ENCODE data around the gene AIFM2. TPM values are rescaled to one million over a fixed set of nuclear protein-coding genes. Genes with fewer than 3 reads are reported as not detected.
A peak's percentile ranks its signal among the peaks of the same experiment; 100 is the strongest.

AIFM2 gene
- polyA plus RNA-seq, 3 donors, result 0.28 to 2.1 (median 0.41) TPM

- 100% methylated on average over 2 of the region's 8 CpGs for WGBS (ENCODE audit: insufficient coverage)
- no peak overlapping the region for H3K4me3 Mint-ChIP-seq
- peaks cover 0 to 12% of the 10 kb centered on the region in 2 donors for H3K36me3 ChIP-seq (replicated peaks in 1 of 2; ENCODE audit: control insufficient read depth in 1 of 2, insufficient read depth in 2 of 2, low read length in 2 of 2)
- peaks cover 13% of the 10 kb centered on the region for H3K4me1 Mint-ChIP-seq
- no peak overlapping the region for H2AFZ ChIP-seq (ENCODE audit: insufficient read depth, low read depth, low read length, poor library complexity, severe bottlenecking)
- TF ChIP-seq CTCF (IDR thresholded peaks at IDR 0.05), result no peak
- intact Hi-C loops (cut with micrococcal nuclease), result no loop called here
- H3K9me3 ChIP-seq (replicated peaks in 1 of 2; ENCODE audit: control insufficient read depth in 1 of 2, insufficient read depth in 1 of 2, low read length in 2 of 2), result no peaks in the 10 kb centered on the region
- H3K79me2 ChIP-seq (ENCODE audit: insufficient read depth, low read length), result no peaks in the 10 kb centered on the region
- no peak overlapping the region for H3K27ac Mint-ChIP-seq
- H3K27me3 Mint-ChIP-seq (ENCODE audit: low read depth in 3 of 3), result peaks cover 0 to 4% (median 1%) of the 10 kb centered on the region in 3 donors
- H3K4me2 ChIP-seq (replicated peaks; ENCODE audit: extremely low read depth, low read length, poor library complexity, severe bottlenecking), result no peak overlapping the region
- H3K4me3 ChIP-seq (replicated peaks in 1 of 3; ENCODE audit: low read depth in 2 of 3, low read length in 3 of 3), result no peak overlapping the region
- no peak overlapping the region for H3K9ac ChIP-seq (ENCODE audit: insufficient read depth, low read length, poor library complexity, severe bottlenecking)
- H3K4me1 ChIP-seq (ENCODE audit: control insufficient read depth in 1 of 2, insufficient read depth in 2 of 2, low read length in 2 of 2), result no peaks in the 10 kb centered on the region
- DNase-seq, result no peak
- H3K27me3 ChIP-seq (ENCODE audit: control insufficient read depth in 2 of 2, insufficient read depth in 2 of 2, low read length in 2 of 2), result no peaks in the 10 kb centered on the region
- no peaks in the 10 kb centered on the region for H3K9me3 Mint-ChIP-seq
- H3K36me3 Mint-ChIP-seq, result peaks cover 4 to 10% of the 10 kb centered on the region in 2 donors
- H3K27ac ChIP-seq (ENCODE audit: low read depth in 1 of 2, low read length in 2 of 2), result no peak overlapping the region
- no peaks in the 10 kb centered on the region for H4K20me1 ChIP-seq (ENCODE audit: insufficient read depth, low read length)
These were observed 42.6 kb downstream of the AIFM2 start for GRCh38 chr10:70090013-70090412.

GRCh38 chr10:70088308-70088698 lies 44.3 kb downstream of the AIFM2 start:
- no peak overlapping the region for H3K4me3 Mint-ChIP-seq
- intact Hi-C loops (cut with micrococcal nuclease), result no loop called here
- TF ChIP-seq CTCF (IDR thresholded peaks at IDR 0.05), result no peak

More at GRCh38 chr10:70088308-70088698, 44.3 kb downstream of the AIFM2 start:
- Histone ChIP-seq H3K9ac (ENCODE audit: insufficient read depth, low read length, poor library complexity, severe bottlenecking) (no peak overlapping the region), H3K4me2 (replicated peaks; ENCODE audit: extremely low read depth, low read length, poor library complexity, severe bottlenecking) (no peak overlapping the region), H4K20me1 (ENCODE audit: insufficient read depth, low read length) (no peaks in the 10 kb centered on the region), H3K4me3 (replicated peaks in 1 of 3; ENCODE audit: low read depth in 2 of 3, low read length in 3 of 3) (no peak overlapping the region), H3K27me3 (ENCODE audit: control insufficient read depth in 2 of 2, insufficient read depth in 2 of 2, low read length in 2 of 2) (no peaks in the 10 kb centered on the region), H2AFZ (ENCODE audit: insufficient read depth, low read depth, low read length, poor library complexity, severe bottlenecking) (no peak overlapping the region), H3K79me2 (ENCODE audit: insufficient read depth, low read length) (no peaks in the 10 kb centered on the region), H3K36me3 (replicated peaks in 1 of 2; ENCODE audit: control insufficient read depth in 1 of 2, insufficient read depth in 2 of 2, low read length in 2 of 2) (peaks cover 0 to 2% of the 10 kb centered on the region in 2 donors), H3K9me3 (replicated peaks in 1 of 2; ENCODE audit: control insufficient read depth in 1 of 2, insufficient read depth in 1 of 2, low read length in 2 of 2) (no peaks in the 10 kb centered on the region), H3K4me1 (ENCODE audit: control insufficient read depth in 1 of 2, insufficient read depth in 2 of 2, low read length in 2 of 2) (no peaks in the 10 kb centered on the region), H3K27ac (ENCODE audit: low read depth in 1 of 2, low read length in 2 of 2) (no peak overlapping the region)
- peaks cover 0 to 3% (median 0%) of the 10 kb centered on the region in 3 donors for H3K27me3 Mint-ChIP-seq (ENCODE audit: low read depth in 3 of 3)
- H3K4me1 Mint-ChIP-seq, result peaks cover 13% of the 10 kb centered on the region
- peak overlapping the region in 1 of 7 donors; percentile 38 for H3K27ac Mint-ChIP-seq
- H3K9me3 Mint-ChIP-seq, result no peaks in the 10 kb centered on the region
- DNase-seq, result no peak
- no CpG with 5 or more reads among the region's 3 CpGs for WGBS (ENCODE audit: insufficient coverage)
- H3K36me3 Mint-ChIP-seq, result peaks cover 3 to 4% of the 10 kb centered on the region in 2 donors
